GM23248 (cell line): ENCODE data around the gene PROK1. TPM values are rescaled to one million over a fixed set of nuclear protein-coding genes. Genes with fewer than 3 reads are reported as not detected.

Source experiments
- DNase-seq: peaks from one replicate; pipeline ENCODE4 v3.0.0-alpha.2; 2015
- H2AFZ ChIP-seq: fragments of 200-600 bp; sonication (generic); 2 replicates; pipeline ENCODE4 v1.6.1; 2016; ENCODE audit warnings: antibody characterized with exemption
- H3F3A ChIP-seq: fragments of 200-600 bp; sonication (generic); 2 replicates; pipeline ENCODE4 v1.6.1; 2016; ENCODE audit warnings: mild to moderate bottlenecking, antibody characterized with exemption, mixed run types; ENCODE audit not compliant: insufficient read depth
- H3K27ac ChIP-seq: fragments of 200-600 bp; sonication (generic); 2 replicates; pipeline ENCODE4 v1.5.1; 2016; ENCODE audit warnings: mild to moderate bottlenecking
- H3K27me3 ChIP-seq: fragments of 200-600 bp; sonication (generic); replicated peaks from 2 replicates; pipeline ENCODE4 v1.6.1; 2016; ENCODE audit warnings: mild to moderate bottlenecking; ENCODE audit not compliant: insufficient read depth
- H3K36me3 ChIP-seq: fragments of 200-600 bp; sonication (generic); 2 replicates; pipeline ENCODE4 v1.6.1; 2016; ENCODE audit warnings: low read depth, mild to moderate bottlenecking
- H3K4me1 ChIP-seq: fragments of 200-600 bp; sonication (generic); 2 replicates; pipeline ENCODE4 v1.6.1; 2016; ENCODE audit warnings: mild to moderate bottlenecking; ENCODE audit not compliant: insufficient read depth
- H3K4me2 ChIP-seq: fragments of 200-600 bp; sonication (generic); one replicate; pipeline ENCODE4 v1.6.1; 2016; ENCODE audit warnings: mild to moderate bottlenecking; ENCODE audit not compliant: unreplicated experiment
- H3K4me3 ChIP-seq: fragments of 200-600 bp; sonication (generic); 2 replicates; pipeline ENCODE4 v1.5.1; 2016; ENCODE audit warnings: mild to moderate bottlenecking
- H3K79me2 ChIP-seq: fragments of 200-600 bp; sonication (generic); 2 replicates; pipeline ENCODE4 v1.6.1; 2016; ENCODE audit warnings: mild to moderate bottlenecking; ENCODE audit not compliant: insufficient read depth
- H3K9ac ChIP-seq: fragments of 200-600 bp; sonication (generic); 2 replicates; pipeline ENCODE4 v1.6.1; 2016; ENCODE audit warnings: mild to moderate bottlenecking
- H3K9me2 ChIP-seq: fragments of 200-600 bp; sonication (generic); 2 replicates; pipeline ENCODE4 v1.6.1; 2016; ENCODE audit warnings: mixed run types, mild to moderate bottlenecking, moderate library complexity; ENCODE audit not compliant: insufficient read depth
- H3K9me3 ChIP-seq: fragments of 200-600 bp; sonication (generic); one replicate; pipeline ENCODE4 v1.6.1; 2017; ENCODE audit warnings: low read depth
- H4K20me1 ChIP-seq: fragments of 200-600 bp; sonication (generic); 2 replicates; pipeline ENCODE4 v1.6.0; 2016; ENCODE audit not compliant: insufficient read depth
- EZH2 ChIP-seq: fragments of 200-600 bp; sonication (generic); IDR thresholded peaks from 2 replicates; pipeline ENCODE4 v1.6.1; 2018; ENCODE audit warnings: antibody characterized with exemption, mild to moderate bottlenecking; ENCODE audit not compliant: insufficient read depth, poor library complexity, severe bottlenecking
- EZH2phosphoT487 ChIP-seq: fragments of 200-600 bp; sonication (generic); IDR thresholded peaks from 2 replicates; pipeline ENCODE4 v1.6.1; 2018; ENCODE audit warnings: antibody characterized with exemption, moderate library complexity, mild to moderate bottlenecking, low read depth; ENCODE audit not compliant: insufficient read depth
- WGBS, 2 experiments: methylation state at CpG; one replicate each; pipeline ENCODE4 v1.1.6; 2015 to 2017; ENCODE audit warnings: low lambda C conversion rate in 2 of 2, low coverage in 1 of 2; ENCODE audit errors: missing lambda C conversion rate in 2 of 2; 5-methylcytosine and 5-hydroxymethylcytosine counted together
- in situ Hi-C: fragments of 300-500 bp; cut with MboI; formaldehyde crosslinking; loops from 2 replicates; pipeline ENCODE4 v1.15.0; 2020
- polyA plus RNA-seq: library from polyadenylated mRNA; unstranded; fragments of >200 nt; fragmentation: Nextera tagmentation; extraction: Ambion mirVana; gene quantifications from 2 replicates; pipeline ENCODE4 v1.2.1, GENCODE V29; 2016
- total RNA-seq: library from RNA; depleted of rRNA; stranded (reverse); fragments of >200 nt; shearing (Covaris generic); gene quantifications from 2 replicates; pipeline ENCODE4 v1.2.3, GENCODE V29; 2014

Gene PROK1
- total and polyA plus RNA-seq, 2 experiments from 2014 or later, result not detected

DNA sequence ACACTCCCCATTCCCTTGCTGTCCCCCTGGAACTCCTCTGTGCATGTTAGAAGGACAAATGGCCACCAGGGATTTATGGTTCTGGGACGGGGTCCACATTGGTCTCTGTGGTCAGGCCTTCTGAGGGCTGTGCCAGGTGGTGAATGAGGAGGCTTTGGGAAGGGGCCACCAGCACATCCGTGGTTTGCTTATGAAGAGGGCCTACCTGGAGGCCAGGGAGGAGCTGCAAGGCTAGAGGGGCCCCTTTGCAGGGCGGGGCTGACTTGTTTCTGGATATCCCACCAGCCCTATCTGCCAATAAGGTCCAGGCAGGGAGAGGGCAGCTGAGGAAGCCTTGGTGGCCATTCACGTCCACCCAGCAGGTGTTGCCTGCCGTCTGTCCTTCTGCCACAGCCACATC, 43.1 kb downstream of the PROK1 start:
- Histone ChIP-seq H3K36me3 (no peaks in the 10 kb centered on the region), H3K27me3 (no peaks in the 10 kb centered on the region), H3K27ac (no peak overlapping the region), H3K4me3 (no peak overlapping the region), H3K4me1 (no peaks in the 10 kb centered on the region), H3K9me3 (no peaks in the 10 kb centered on the region), H2AFZ (no peak overlapping the region), H3K4me2 (no peak overlapping the region), H3K79me2 (no peaks in the 10 kb centered on the region), H4K20me1 (no peaks in the 10 kb centered on the region), H3F3A (no peaks in the 10 kb centered on the region), H3K9me2 (no peaks in the 10 kb centered on the region), H3K9ac (no peak overlapping the region)
- in situ Hi-C loops, result loop anchor here (10.0 kb wide), 1 partner anchor 289 kb away; no protein-coding TSS in a partner anchor
- 53 to 55% methylated on average over 5 of the region's 5 CpGs for WGBS, 2 experiments
- no peak for DNase-seq
- no peak for TF ChIP-seq EZH2

DNA sequence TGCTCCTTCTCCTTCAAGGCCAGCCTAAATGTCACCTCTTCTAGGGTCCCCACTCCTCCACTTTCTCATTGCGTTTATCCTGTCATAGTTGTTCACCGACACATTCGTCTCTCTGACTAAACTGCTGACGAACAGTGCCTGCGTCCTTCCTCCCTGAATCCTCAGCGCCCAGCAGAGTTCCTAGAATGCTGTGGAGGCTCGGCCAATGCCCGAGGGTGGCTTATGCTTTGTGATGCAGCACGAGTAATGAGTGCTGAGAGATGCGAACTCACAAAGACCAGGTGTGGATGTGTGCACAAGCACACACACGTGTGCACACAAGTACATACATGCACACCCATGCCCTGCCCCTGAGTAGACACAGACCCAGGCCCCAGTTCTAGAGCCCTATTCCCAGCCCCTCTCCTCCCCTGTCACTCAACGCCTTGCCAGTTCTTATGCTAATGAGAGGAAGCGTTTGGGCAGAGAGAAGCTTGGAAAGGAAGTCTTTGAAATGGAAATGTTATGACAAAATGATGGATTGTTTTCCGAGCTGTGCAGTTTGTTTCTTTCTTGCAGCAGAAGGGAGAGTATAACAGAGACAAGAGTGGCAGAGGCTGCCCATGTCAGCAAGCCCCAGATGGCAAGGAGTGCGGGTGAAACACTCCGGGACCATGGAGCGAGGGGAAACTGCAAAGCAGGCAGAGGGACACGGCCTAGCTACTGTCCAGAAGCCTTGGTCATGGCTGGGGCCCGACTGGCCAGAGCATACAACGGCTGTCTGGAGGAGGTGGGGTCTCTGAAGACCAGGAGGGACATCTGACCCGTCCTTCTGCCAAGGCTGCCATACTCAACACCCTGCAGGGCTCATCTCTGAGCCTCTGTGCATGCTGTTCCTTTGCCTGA, 43.8 kb downstream of the PROK1 start:
- no peaks in the 10 kb centered on the region for H4K20me1 ChIP-seq
- 60 to 68% methylated on average over 21 of the region's 21 CpGs for WGBS, 2 experiments
- no peak overlapping the region for H3K4me3 ChIP-seq
- no peak overlapping the region for H2AFZ ChIP-seq
- no peaks in the 10 kb centered on the region for H3F3A ChIP-seq
- no peaks in the 10 kb centered on the region for H3K9me2 ChIP-seq
- peak; percentile 24 for DNase-seq
- H3K36me3 ChIP-seq, result no peaks in the 10 kb centered on the region
- no peak overlapping the region for H3K4me2 ChIP-seq
- H3K27me3 ChIP-seq, result no peaks in the 10 kb centered on the region
- no peaks in the 10 kb centered on the region for H3K4me1 ChIP-seq
- H3K27ac ChIP-seq, result no peak overlapping the region
- in situ Hi-C loops, result loop anchor here (10.0 kb wide), 1 partner anchor 290 kb away; no protein-coding TSS in a partner anchor
- no peaks in the 10 kb centered on the region for H3K9me3 ChIP-seq
- H3K9ac ChIP-seq, result no peak overlapping the region
- no peaks in the 10 kb centered on the region for H3K79me2 ChIP-seq
- TF ChIP-seq EZH2phosphoT487, result no peak
- no peak for TF ChIP-seq EZH2

DNA sequence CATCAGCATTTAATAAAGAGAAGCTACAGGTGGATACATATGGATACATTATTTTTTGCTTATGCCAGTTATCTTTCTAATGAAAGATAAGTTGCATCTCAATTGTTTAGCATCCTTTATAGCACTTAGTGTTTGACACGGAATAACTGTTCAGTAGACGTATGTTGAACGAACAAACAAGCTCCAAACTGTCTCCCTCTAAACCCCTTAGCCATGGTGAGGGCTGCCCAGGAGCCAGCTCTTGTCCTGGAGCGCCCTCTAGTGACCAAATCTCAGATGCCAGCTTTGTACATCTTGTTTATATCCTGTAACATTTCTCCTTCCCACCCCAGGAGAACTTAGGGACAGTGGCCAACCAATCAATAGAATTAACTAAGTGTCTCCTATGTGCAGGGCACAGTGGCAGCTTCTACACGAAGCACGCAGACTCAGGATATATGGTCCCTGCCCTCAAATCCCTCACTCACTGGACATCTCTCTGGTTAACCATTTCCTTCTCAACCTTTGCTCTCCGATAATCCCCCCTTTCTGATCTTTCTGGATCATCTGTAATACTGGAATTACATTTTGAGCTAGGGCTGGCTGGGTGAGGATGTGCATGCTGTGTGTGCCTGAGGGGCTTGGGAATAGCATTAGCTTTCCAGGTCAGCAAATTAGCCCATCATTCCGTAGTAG, 45.1 kb downstream of the PROK1 start:
- H3K4me2 ChIP-seq, result no peak overlapping the region
- H3K79me2 ChIP-seq, result no peaks in the 10 kb centered on the region
- TF ChIP-seq EZH2phosphoT487 (no peak), EZH2 (no peak)
- H3K36me3 ChIP-seq, result no peaks in the 10 kb centered on the region
- H3K9ac ChIP-seq, result no peak overlapping the region
- peak; percentile 74 for DNase-seq
- no peak overlapping the region for H3K27ac ChIP-seq
- no peaks in the 10 kb centered on the region for H3F3A ChIP-seq
- H4K20me1 ChIP-seq, result no peaks in the 10 kb centered on the region
- in situ Hi-C loops, result loop anchor here (10.0 kb wide), 1 partner anchor 291 kb away; no protein-coding TSS in a partner anchor
- H3K4me3 ChIP-seq, result no peak overlapping the region
- H2AFZ ChIP-seq, result no peak overlapping the region
- no peaks in the 10 kb centered on the region for H3K4me1 ChIP-seq
- 24 to 25% methylated on average over 8 of the region's 8 CpGs for WGBS, 2 experiments
- no peaks in the 10 kb centered on the region for H3K9me3 ChIP-seq
- H3K9me2 ChIP-seq, result no peaks in the 10 kb centered on the region
- no peaks in the 10 kb centered on the region for H3K27me3 ChIP-seq

DNA sequence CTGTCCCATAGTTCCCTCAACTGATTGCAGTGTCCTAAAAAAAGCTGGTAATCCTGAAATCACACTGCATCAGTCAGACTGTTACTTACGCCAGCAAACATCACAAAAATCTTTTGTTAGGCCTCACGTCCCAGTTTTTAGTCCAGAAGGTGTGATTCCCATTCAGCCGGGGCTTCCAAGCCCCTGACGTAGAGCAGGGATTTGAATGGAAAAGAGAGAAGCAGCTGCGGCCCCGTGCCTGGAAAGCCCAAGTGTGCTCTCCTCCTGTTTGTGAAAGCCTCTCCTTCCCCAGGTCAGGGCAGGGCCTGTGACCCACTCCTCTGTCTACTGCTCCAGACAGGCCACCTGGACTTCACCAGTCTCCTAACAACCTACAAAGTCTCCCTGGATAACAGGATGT, 47.3 kb downstream of the PROK1 start:
- TF ChIP-seq EZH2phosphoT487 (no peak), EZH2 (no peak)

More for the DNA sequence above, 47.3 kb downstream of the PROK1 start:
- Histone ChIP-seq H2AFZ (no peak overlapping the region), H3K4me3 (no peak overlapping the region), H3K4me2 (no peak overlapping the region), H3K9me3 (no peaks in the 10 kb centered on the region), H3K9me2 (no peaks in the 10 kb centered on the region), H3K27me3 (0 out of 2 replicates have a peak, but pooled peaks cover 9% of the 10 kb centered on the region), H3K4me1 (no peaks in the 10 kb centered on the region), H3F3A (no peaks in the 10 kb centered on the region), H3K9ac (no peak overlapping the region), H3K27ac (no peak overlapping the region), H4K20me1 (no peaks in the 10 kb centered on the region), H3K79me2 (no peaks in the 10 kb centered on the region), H3K36me3 (no peaks in the 10 kb centered on the region)
- in situ Hi-C loops, result loop anchor here (10.0 kb wide), 1 partner anchor 293 kb away; no protein-coding TSS in a partner anchor
- 40 to 55% methylated on average over 6 of the region's 6 CpGs for WGBS, 2 experiments
- no peak for DNase-seq
